ENCODE measurements around the gene EIF4E3. TPM values are rescaled to one million over a fixed set of nuclear protein-coding genes. Genes with fewer than 3 reads are reported as not detected.

The EIF4E3 gene
- polyA plus RNA-seq, 1 donor from 2014 or later, result 11.4 TPM

DNA sequence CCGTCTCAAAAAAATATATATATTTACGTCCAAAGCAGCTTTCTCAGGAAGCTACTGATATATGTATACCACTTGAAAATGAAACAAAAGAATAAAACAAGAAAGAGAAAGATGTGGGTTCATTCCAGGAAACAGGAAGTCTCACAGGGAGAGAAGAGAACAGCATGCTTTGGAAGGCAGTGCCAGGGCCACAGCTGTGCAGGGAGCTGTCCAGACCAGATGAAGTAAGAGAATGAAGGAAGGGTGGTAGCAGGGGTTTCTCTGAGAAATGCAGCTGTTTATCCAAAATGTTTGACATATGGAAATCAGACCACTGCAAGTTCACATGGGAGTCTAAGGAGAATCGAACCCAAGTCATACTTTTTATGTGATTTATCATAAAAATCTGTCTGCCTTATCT, 19.5 kb upstream of the EIF4E3 start:
- Histone ChIP-seq H3K27ac (ENCODE audit: low read length) (no peak overlapping the region), H4K20me1 (ENCODE audit: insufficient read depth) (no peaks in the 10 kb centered on the region), H3F3A (ENCODE audit: insufficient read depth, low read length, poor library complexity, severe bottlenecking) (no peaks in the 10 kb centered on the region), H3K36me3 (ENCODE audit: insufficient read depth, low read length) (no peaks in the 10 kb centered on the region), H3K79me2 (replicated peaks; ENCODE audit: insufficient read depth, low read length) (no peaks in the 10 kb centered on the region), H3K27me3 (ENCODE audit: insufficient read depth, low read depth, low read length) (no peaks in the 10 kb centered on the region), H3K9me2 (ENCODE audit: insufficient read depth, low read length) (no peaks in the 10 kb centered on the region), H3K4me3 (ENCODE audit: low read length) (no peak overlapping the region), H3K4me2 (ENCODE audit: low read length) (no peak overlapping the region), H2AFZ (ENCODE audit: low read depth, low read length) (no peak overlapping the region), H3K9ac (ENCODE audit: low read length) (no peak overlapping the region), H3K9me3 (ENCODE audit: low read length) (no peaks in the 10 kb centered on the region)
- TF ChIP-seq EZH2 (IDR thresholded peaks at IDR 0.05; ENCODE audit: borderline replicate concordance, insufficient read depth, low read length, poor library complexity, severe bottlenecking) (no peak), REST (IDR thresholded peaks at IDR 0.05; ENCODE audit: borderline replicate concordance) (no peak), MXI1 (conservative IDR thresholded peaks at IDR 0.05; ENCODE audit: poor library complexity, severe bottlenecking) (no peak), SMC3 (conservative IDR thresholded peaks at IDR 0.05; ENCODE audit: poor library complexity) (no peak), POLR2AphosphoS5 (IDR thresholded peaks at IDR 0.05) (no peak), RAD21 (conservative IDR thresholded peaks at IDR 0.05) (no peak)
- TF ChIP-seq, protein P1, sequence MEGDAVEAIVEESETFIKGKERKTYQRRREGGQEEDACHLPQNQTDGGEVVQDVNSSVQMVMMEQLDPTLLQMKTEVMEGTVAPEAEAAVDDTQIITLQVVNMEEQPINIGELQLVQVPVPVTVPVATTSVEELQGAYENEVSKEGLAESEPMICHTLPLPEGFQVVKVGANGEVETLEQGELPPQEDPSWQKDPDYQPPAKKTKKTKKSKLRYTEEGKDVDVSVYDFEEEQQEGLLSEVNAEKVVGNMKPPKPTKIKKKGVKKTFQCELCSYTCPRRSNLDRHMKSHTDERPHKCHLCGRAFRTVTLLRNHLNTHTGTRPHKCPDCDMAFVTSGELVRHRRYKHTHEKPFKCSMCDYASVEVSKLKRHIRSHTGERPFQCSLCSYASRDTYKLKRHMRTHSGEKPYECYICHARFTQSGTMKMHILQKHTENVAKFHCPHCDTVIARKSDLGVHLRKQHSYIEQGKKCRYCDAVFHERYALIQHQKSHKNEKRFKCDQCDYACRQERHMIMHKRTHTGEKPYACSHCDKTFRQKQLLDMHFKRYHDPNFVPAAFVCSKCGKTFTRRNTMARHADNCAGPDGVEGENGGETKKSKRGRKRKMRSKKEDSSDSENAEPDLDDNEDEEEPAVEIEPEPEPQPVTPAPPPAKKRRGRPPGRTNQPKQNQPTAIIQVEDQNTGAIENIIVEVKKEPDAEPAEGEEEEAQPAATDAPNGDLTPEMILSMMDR (IDR thresholded peaks at IDR 0.05; ENCODE audit: poor library complexity, severe bottlenecking), result no peak

DNA sequence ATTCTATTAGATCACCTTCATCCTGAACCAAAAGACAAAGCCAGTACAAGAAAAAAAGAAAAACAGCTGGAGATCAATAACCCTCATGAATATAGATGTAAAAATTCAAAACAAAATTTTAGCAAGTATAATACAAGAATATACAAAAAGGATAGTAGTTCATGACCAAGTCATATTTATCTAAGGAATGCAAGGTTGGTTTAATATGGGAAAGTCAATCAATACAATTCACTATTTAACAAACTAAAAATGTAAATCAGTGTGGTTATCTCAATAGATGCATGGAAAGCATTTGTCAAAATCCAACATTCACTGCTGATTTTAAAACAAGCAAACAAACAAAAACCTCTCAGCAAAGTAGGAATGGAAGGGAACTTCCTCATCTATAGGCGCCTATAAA, 17.4 kb upstream of the EIF4E3 start:
- Histone ChIP-seq H4K20me1 (ENCODE audit: insufficient read depth) (no peaks in the 10 kb centered on the region), H3K9me2 (ENCODE audit: insufficient read depth, low read length) (no peaks in the 10 kb centered on the region), H3K27ac (ENCODE audit: low read length) (no peak overlapping the region), H3K9ac (ENCODE audit: low read length) (no peak overlapping the region), H3K36me3 (ENCODE audit: insufficient read depth, low read length) (no peaks in the 10 kb centered on the region), H3K79me2 (replicated peaks; ENCODE audit: insufficient read depth, low read length) (no peaks in the 10 kb centered on the region), H3K4me3 (ENCODE audit: low read length) (no peak overlapping the region), H2AFZ (ENCODE audit: low read depth, low read length) (no peak overlapping the region), H3K27me3 (ENCODE audit: insufficient read depth, low read depth, low read length) (no peaks in the 10 kb centered on the region), H3K9me3 (ENCODE audit: low read length) (no peaks in the 10 kb centered on the region), H3F3A (ENCODE audit: insufficient read depth, low read length, poor library complexity, severe bottlenecking) (no peaks in the 10 kb centered on the region), H3K4me2 (ENCODE audit: low read length) (no peak overlapping the region)
- TF ChIP-seq RAD21 (conservative IDR thresholded peaks at IDR 0.05), result no peak
- no peak for TF ChIP-seq MXI1 (conservative IDR thresholded peaks at IDR 0.05; ENCODE audit: poor library complexity, severe bottlenecking)
- TF ChIP-seq TAF1 (IDR thresholded peaks at IDR 0.05; ENCODE audit: low read depth), result no peak
- TF ChIP-seq REST (IDR thresholded peaks at IDR 0.05; ENCODE audit: borderline replicate concordance), result no peak
- TF ChIP-seq POLR2AphosphoS5 (IDR thresholded peaks at IDR 0.05), result no peak
- TF ChIP-seq SMC3 (conservative IDR thresholded peaks at IDR 0.05; ENCODE audit: poor library complexity), result no peak
- TF ChIP-seq, protein P1 (IDR thresholded peaks at IDR 0.05; ENCODE audit: poor library complexity, severe bottlenecking), result no peak

All from neural cell (in vitro differentiated cells).